IPS-15b (cell line): ENCODE measurements around the gene YY1.

ENCODE experiments used
- H3K27me3 ChIP-seq: one replicate; pipeline ENCODE4 v1.6.1; 2013; ENCODE audit warnings: low read length; ENCODE audit not compliant: control insufficient read depth, insufficient read depth
- H3K36me3 ChIP-seq: one replicate; pipeline ENCODE4 v1.6.1; 2013; ENCODE audit warnings: low read length; ENCODE audit not compliant: control insufficient read depth, insufficient read depth
- H3K4me1 ChIP-seq: one replicate; pipeline ENCODE4 v1.6.1; 2013; ENCODE audit warnings: mild to moderate bottlenecking, low read length; ENCODE audit not compliant: control insufficient read depth, insufficient read depth
- H3K4me3 ChIP-seq: one replicate; pipeline ENCODE4 v1.5.1; 2013; ENCODE audit warnings: low read depth, low read length
- H3K9ac ChIP-seq: one replicate; pipeline ENCODE4 v1.6.1; 2013; ENCODE audit warnings: low read depth, mild to moderate bottlenecking, low read length
- H3K9me3 ChIP-seq: one replicate; pipeline ENCODE4 v1.6.1; 2013; ENCODE audit warnings: mild to moderate bottlenecking, low read length; ENCODE audit not compliant: control insufficient read depth, insufficient read depth

YY1 gene

GRCh38 chr14:100320157-100320856 lies 81.4 kb downstream of the YY1 start:
- H3K4me1 ChIP-seq: no peaks in the 10 kb centered on the region
- H3K36me3 ChIP-seq: no peaks in the 10 kb centered on the region
- H3K4me3 ChIP-seq: no peak overlapping the region
- no peaks in the 10 kb centered on the region for H3K27me3 ChIP-seq
- no peak overlapping the region for H3K9ac ChIP-seq
- H3K9me3 ChIP-seq: no peaks in the 10 kb centered on the region

GRCh38 chr14:100321473-100322137 lies 82.7 kb downstream of the YY1 start:
- Histone ChIP-seq H3K4me1 (no peaks in the 10 kb centered on the region), H3K27me3 (no peaks in the 10 kb centered on the region), H3K4me3 (no peak overlapping the region), H3K9me3 (no peaks in the 10 kb centered on the region), H3K9ac (no peak overlapping the region), H3K36me3 (no peaks in the 10 kb centered on the region)

- no peaks in the 10 kb centered on the region for H3K27me3 ChIP-seq
- no peaks in the 10 kb centered on the region for H3K9me3 ChIP-seq
- H3K36me3 ChIP-seq: no peaks in the 10 kb centered on the region
- no peak overlapping the region for H3K4me3 ChIP-seq
- H3K4me1 ChIP-seq: no peaks in the 10 kb centered on the region
- no peak overlapping the region for H3K9ac ChIP-seq
Measured at GRCh38 chr14:100322138-100322957, 83.4 kb downstream of the YY1 start.

- Histone ChIP-seq H3K4me1 (no peaks in the 10 kb centered on the region), H3K4me3 (no peak within 1 kb of the TSS), H3K9ac (no peak within 1 kb of the TSS), H3K9me3 (no peaks in the 10 kb centered on the region), H3K27me3 (no peaks in the 10 kb centered on the region), H3K36me3 (no peaks in the 10 kb centered on the region)
Measured at GRCh38 chr14:100323121-100323941, 84.4 kb downstream of the YY1 start, which contains the start of gene SLC25A47. TSS of gene SLC25A47 (plus strand) at chr14:100323339. CDS start at chr14:100323415, 76 bp downstream.

- Histone ChIP-seq H3K4me1 (no peaks in the 10 kb centered on the region), H3K9ac (no peak overlapping the region), H3K27me3 (no peaks in the 10 kb centered on the region), H3K4me3 (no peak overlapping the region), H3K36me3 (no peaks in the 10 kb centered on the region), H3K9me3 (no peaks in the 10 kb centered on the region)
Measured at GRCh38 chr14:100323942-100324307, 85.0 kb downstream of the YY1 start.

GRCh38 chr14:100325231-100325632 lies 86.3 kb downstream of the YY1 start:
- Histone ChIP-seq H3K4me1 (no peaks in the 10 kb centered on the region), H3K9me3 (no peaks in the 10 kb centered on the region), H3K36me3 (no peaks in the 10 kb centered on the region), H3K9ac (no peak overlapping the region), H3K27me3 (no peaks in the 10 kb centered on the region), H3K4me3 (no peak overlapping the region)

- Histone ChIP-seq H3K36me3 (no peaks in the 10 kb centered on the region), H3K4me1 (no peaks in the 10 kb centered on the region)
Measured at GRCh38 chr14:100325958-100326357, 87.0 kb downstream of the YY1 start.

DNA sequence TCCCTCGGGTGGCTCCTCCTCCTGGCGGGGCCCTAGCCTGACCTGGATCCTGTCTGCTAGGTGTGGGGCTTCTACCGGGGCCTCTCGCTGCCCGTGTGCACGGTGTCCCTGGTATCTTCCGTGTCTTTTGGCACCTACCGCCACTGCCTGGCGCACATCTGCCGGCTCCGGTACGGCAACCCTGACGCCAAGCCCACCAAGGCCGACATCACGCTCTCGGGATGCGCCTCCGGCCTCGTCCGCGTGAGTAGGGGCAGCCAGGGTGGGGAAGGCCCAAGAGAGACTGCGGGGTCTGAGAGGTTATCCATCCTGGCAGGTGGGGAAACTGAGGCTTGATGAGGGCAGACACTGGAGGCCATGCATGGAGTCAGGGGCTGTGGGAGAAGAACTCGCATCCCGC lies 88.2 kb downstream of the YY1 start:
- no peak overlapping the region for H3K9ac ChIP-seq
- no peaks in the 10 kb centered on the region for H3K9me3 ChIP-seq
- no peak overlapping the region for H3K4me3 ChIP-seq
- H3K36me3 ChIP-seq: peaks cover 4% of the 10 kb centered on the region
- no peaks in the 10 kb centered on the region for H3K4me1 ChIP-seq
- no peaks in the 10 kb centered on the region for H3K27me3 ChIP-seq

More at GRCh38 chr14:100325958-100326357, 87.0 kb downstream of the YY1 start:
- no peaks in the 10 kb centered on the region for H3K27me3 ChIP-seq
- H3K9me3 ChIP-seq: no peaks in the 10 kb centered on the region
- no peak overlapping the region for H3K4me3 ChIP-seq
- H3K9ac ChIP-seq: no peak overlapping the region

DNA sequence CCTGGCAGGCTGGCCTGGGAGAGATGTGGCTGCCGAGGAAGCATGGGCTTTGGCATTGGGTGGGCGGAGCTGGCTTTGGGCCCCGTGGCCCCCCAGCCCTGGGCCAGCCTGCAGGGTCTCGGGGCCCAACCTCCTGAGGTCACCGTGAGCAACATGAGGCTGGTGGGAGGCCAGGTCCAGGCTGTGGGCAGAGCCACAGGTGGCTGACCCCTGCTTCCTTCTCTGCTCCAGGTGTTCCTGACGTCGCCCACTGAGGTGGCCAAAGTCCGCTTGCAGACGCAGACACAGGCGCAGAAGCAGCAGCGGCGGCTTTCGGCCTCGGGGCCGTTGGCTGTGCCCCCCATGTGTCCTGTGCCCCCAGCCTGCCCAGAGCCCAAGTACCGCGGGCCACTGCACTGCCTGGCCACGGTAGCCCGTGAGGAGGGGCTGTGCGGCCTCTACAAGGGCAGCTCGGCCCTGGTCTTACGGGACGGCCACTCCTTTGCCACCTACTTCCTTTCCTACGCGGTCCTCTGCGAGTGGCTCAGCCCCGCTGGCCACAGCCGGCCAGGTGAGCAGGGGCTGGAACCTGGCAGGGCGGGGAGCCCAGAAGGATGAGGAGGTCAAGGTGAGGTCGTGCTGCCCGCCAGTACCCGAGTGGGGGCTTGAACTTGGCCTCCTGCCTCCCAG lies 89.7 kb downstream of the YY1 start:
- no peaks in the 10 kb centered on the region for H3K27me3 ChIP-seq
- no peak overlapping the region for H3K4me3 ChIP-seq
- no peak overlapping the region for H3K9ac ChIP-seq
- H3K36me3 ChIP-seq: peaks cover 4% of the 10 kb centered on the region
- no peaks in the 10 kb centered on the region for H3K4me1 ChIP-seq
- H3K9me3 ChIP-seq: no peaks in the 10 kb centered on the region

- no peaks in the 10 kb centered on the region for H3K27me3 ChIP-seq
- H3K4me1 ChIP-seq: no peaks in the 10 kb centered on the region
- no peaks in the 10 kb centered on the region for H3K9me3 ChIP-seq
- H3K9ac ChIP-seq: no peak overlapping the region
- peaks cover 4% of the 10 kb centered on the region for H3K36me3 ChIP-seq
- H3K4me3 ChIP-seq: no peak overlapping the region
Measured at GRCh38 chr14:100329233-100330006, 90.5 kb downstream of the YY1 start.
